ENCODE data around the gene CACNB2.

GRCh38 chr10:18261768-18262231 is 121.6 kb downstream of the CACNB2 start:
- no peak for TF ChIP-seq MYC (IDR thresholded peaks at IDR 0.05; ENCODE audit: low read depth, low read length)
- no peak for TF ChIP-seq POLR2A (IDR thresholded peaks at IDR 0.05; ENCODE audit: extremely low read depth, insufficient read length)

Measured in NB4 (cell line).